ENCODE data around the gene ADAP1. TPM values are rescaled to one million over a fixed set of nuclear protein-coding genes. Genes with fewer than 3 reads are reported as not detected.

Gene ADAP1
- total RNA-seq, 1 experiment from 2014 or later = 6.2 TPM

GRCh38 chr7:887488-887820 lies 67.0 kb downstream of the ADAP1 start:
- H3K27me3 ChIP-seq (ENCODE audit: insufficient read depth, low read length) = no peaks in the 10 kb centered on the region
- no peak overlapping the region for H3K9ac ChIP-seq (ENCODE audit: extremely low read depth, insufficient read length, low read length)
- DNase-seq = no peak
- no peak overlapping the region for H3K27ac ChIP-seq (ENCODE audit: insufficient read length, low read depth, low read length)
- H3K14ac ChIP-seq (ENCODE audit: insufficient read depth, low read length) = no peak overlapping the region; the same call in 1 of the 2 replicates
- H3K4ac ChIP-seq (ENCODE audit: low read depth, low read length) = no peak overlapping the region
- no peak overlapping the region for H3T11ph ChIP-seq (ENCODE audit: low read length)
- peaks cover 24% of the 10 kb centered on the region; the same call in 1 of the 2 replicates for H3K79me2 ChIP-seq (ENCODE audit: insufficient read depth, low read length)
- no peak overlapping the region for H3K23ac ChIP-seq (ENCODE audit: insufficient read length, low read depth, low read length)
- H3K23me2 ChIP-seq (ENCODE audit: insufficient read length, low read depth, low read length, poor library complexity, severe bottlenecking) = no peaks in the 10 kb centered on the region
- no peak overlapping the region for H2AFZ ChIP-seq (ENCODE audit: low read length)
- H3K9me3 ChIP-seq (ENCODE audit: control insufficient read depth, low read depth, low read length) = no peaks in the 10 kb centered on the region
- peaks cover 0 to 3% of the 10 kb centered on the region in 2 experiments; a peak in 1 of 5 replicates for H3K9me3 Mint-ChIP-seq
- H2AK5ac ChIP-seq (ENCODE audit: insufficient read length, low read length) = no peak overlapping the region
- H4K91ac ChIP-seq (ENCODE audit: insufficient read length, low read depth, low read length) = no peak overlapping the region
- no peak overlapping the region for H3K4me3 Mint-ChIP-seq
- no peak overlapping the region; a peak in 1 of 7 replicates for H3K27ac Mint-ChIP-seq
- H3K4me1 Mint-ChIP-seq = peaks cover 2 to 6% of the 10 kb centered on the region in 2 experiments; a peak in 1 of 4 replicates
- H3K4me1 ChIP-seq (ENCODE audit: insufficient read depth, low read length) = no peaks in the 10 kb centered on the region
- WGBS (ENCODE audit: extremely low coverage, insufficient read length, low lambda C conversion rate) = no CpG with 5 or more reads among the region's 18 CpGs
- no peaks in the 10 kb centered on the region for H4K20me1 ChIP-seq (ENCODE audit: control insufficient read depth, insufficient read depth, insufficient read length)
- H2BK120ac ChIP-seq (ENCODE audit: low read depth, low read length, poor library complexity, severe bottlenecking) = no peak overlapping the region
- no peak overlapping the region for H3K18ac ChIP-seq (ENCODE audit: insufficient read length, low read depth, low read length)
- peaks cover 6% of the 10 kb centered on the region for H3K79me1 ChIP-seq (ENCODE audit: insufficient read depth, low read depth, low read length, poor library complexity, severe bottlenecking)
- TF ChIP-seq, protein P1, sequence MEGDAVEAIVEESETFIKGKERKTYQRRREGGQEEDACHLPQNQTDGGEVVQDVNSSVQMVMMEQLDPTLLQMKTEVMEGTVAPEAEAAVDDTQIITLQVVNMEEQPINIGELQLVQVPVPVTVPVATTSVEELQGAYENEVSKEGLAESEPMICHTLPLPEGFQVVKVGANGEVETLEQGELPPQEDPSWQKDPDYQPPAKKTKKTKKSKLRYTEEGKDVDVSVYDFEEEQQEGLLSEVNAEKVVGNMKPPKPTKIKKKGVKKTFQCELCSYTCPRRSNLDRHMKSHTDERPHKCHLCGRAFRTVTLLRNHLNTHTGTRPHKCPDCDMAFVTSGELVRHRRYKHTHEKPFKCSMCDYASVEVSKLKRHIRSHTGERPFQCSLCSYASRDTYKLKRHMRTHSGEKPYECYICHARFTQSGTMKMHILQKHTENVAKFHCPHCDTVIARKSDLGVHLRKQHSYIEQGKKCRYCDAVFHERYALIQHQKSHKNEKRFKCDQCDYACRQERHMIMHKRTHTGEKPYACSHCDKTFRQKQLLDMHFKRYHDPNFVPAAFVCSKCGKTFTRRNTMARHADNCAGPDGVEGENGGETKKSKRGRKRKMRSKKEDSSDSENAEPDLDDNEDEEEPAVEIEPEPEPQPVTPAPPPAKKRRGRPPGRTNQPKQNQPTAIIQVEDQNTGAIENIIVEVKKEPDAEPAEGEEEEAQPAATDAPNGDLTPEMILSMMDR (conservative IDR thresholded peaks at IDR 0.05) = no peak
- H3K56ac ChIP-seq (ENCODE audit: insufficient read length, low read depth, low read length) = no peak overlapping the region
- H4K8ac ChIP-seq (replicated peaks; ENCODE audit: insufficient read length, low read depth, low read length) = no peak overlapping the region
- H3K4me2 ChIP-seq (ENCODE audit: insufficient read depth, insufficient read length, low read length) = no peak overlapping the region
- H2BK5ac ChIP-seq (ENCODE audit: insufficient read length, low read length) = no peak overlapping the region
- no peaks in the 10 kb centered on the region for H3K27me3 Mint-ChIP-seq (ENCODE audit: low read depth)
- peaks cover 26 to 48% (median 39%) of the 10 kb centered on the region in 3 experiments for H3K36me3 Mint-ChIP-seq (ENCODE audit: insufficient read depth in 1 of 3, low read depth in 3 of 3)
- no peak overlapping the region for H2BK20ac ChIP-seq (ENCODE audit: low read depth, low read length, poor library complexity, severe bottlenecking)
- H4K5ac ChIP-seq (ENCODE audit: insufficient read length, low read depth, low read length) = no peak overlapping the region
- no peak overlapping the region for H2BK15ac ChIP-seq (ENCODE audit: low read depth, low read length)
- H2BK12ac ChIP-seq (ENCODE audit: insufficient read length, low read depth, low read length) = no peak overlapping the region

Measured in H9 (cell line).